ENCODE data around the gene SLC25A29. TPM values are rescaled to one million over a fixed set of nuclear protein-coding genes. Genes with fewer than 3 reads are reported as not detected.
A peak's percentile ranks its signal among the peaks of the same experiment; 100 is the strongest.
"Not testable (repeated sequence)": the region's sequence is repeated elsewhere in the genome, so short reads cannot be mapped to it uniquely, and the experiment has no call there.

The SLC25A29 gene
- polyA plus RNA-seq, 4 donors, result 8.3 to 32.7 (median 14.8) TPM

DNA sequence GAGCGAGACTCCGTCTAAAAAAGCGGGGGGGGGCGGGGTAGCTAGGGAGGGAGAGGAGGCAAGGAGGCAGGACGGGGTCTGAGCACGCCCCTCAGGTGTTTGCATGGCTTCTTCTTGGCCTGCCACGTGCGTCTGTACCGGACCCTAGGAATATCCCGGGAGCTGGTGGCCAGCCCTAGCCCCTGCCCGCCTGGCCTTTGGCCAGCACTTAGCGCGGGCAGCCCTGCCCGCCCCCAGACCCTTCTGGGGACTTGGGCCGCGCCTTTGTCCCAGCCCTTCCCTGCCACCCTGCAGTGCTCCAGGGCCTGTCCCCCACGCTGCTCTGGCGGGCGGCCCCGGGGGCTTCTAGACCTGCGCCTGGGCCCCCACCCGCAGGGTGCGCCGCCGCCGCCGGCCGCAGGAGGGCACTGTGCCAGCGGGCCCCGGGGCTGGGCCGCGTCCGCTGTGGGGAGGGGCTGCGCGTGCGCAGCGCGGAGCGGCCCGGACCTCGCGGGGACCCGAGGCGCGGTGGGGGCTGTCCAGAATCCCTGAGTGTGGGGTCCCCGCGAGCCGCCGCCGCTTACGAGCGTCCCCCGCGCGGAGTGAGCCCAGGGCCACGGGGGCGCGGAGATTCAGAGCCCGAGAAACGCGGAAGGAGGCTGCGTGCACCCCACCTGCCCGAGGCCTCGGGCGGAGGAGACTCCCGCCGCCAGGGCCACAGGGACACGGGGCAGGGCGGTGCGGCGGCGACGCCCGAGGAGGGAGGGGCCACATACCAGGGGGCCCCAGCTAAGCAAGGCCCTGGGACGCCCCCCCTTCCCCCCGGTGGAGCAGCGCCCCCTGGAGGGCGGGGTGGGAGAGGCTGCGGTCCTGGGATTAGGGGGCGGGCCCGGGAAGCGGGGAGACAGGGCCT is 21.0 kb downstream of the SLC25A29 start:
- H3K4me1 ChIP-seq (ENCODE audit: control insufficient read depth in 3 of 3, insufficient read depth in 2 of 3, low read depth in 1 of 3, low read length in 2 of 3), result peaks cover 0 to 18% (median 0%) of the 10 kb centered on the region in 3 donors
- H3K4me3 ChIP-seq (ENCODE audit: low read depth in 1 of 3, low read length in 3 of 3), result peak overlapping the region; percentile 61 to 81 (median 66)
- DNase-seq, result peak; percentile 65 to 90
- no peaks in the 10 kb centered on the region for H3K27me3 ChIP-seq (ENCODE audit: control insufficient read depth in 3 of 3, insufficient read depth in 3 of 3, low read length in 3 of 3)
- H3K9me3 ChIP-seq (ENCODE audit: control insufficient read depth in 2 of 2, insufficient read depth in 1 of 2, low read depth in 1 of 2, low read length in 1 of 2), result no peaks in the 10 kb centered on the region
- 1% methylated on average over 48 to 82 of the region's 82 CpGs for WGBS, 3 donors
- H3K36me3 ChIP-seq (ENCODE audit: control insufficient read depth in 3 of 3, insufficient read depth in 2 of 3, low read depth in 1 of 3, low read length in 3 of 3), result peaks cover 0 to 31% (median 0%) of the 10 kb centered on the region in 3 donors
- H3K27ac ChIP-seq (ENCODE audit: low read depth in 1 of 3, low read length in 2 of 3), result peak overlapping the region; percentile 79 to 86 (median 83)
- FAIRE-seq, result no peak

DNA sequence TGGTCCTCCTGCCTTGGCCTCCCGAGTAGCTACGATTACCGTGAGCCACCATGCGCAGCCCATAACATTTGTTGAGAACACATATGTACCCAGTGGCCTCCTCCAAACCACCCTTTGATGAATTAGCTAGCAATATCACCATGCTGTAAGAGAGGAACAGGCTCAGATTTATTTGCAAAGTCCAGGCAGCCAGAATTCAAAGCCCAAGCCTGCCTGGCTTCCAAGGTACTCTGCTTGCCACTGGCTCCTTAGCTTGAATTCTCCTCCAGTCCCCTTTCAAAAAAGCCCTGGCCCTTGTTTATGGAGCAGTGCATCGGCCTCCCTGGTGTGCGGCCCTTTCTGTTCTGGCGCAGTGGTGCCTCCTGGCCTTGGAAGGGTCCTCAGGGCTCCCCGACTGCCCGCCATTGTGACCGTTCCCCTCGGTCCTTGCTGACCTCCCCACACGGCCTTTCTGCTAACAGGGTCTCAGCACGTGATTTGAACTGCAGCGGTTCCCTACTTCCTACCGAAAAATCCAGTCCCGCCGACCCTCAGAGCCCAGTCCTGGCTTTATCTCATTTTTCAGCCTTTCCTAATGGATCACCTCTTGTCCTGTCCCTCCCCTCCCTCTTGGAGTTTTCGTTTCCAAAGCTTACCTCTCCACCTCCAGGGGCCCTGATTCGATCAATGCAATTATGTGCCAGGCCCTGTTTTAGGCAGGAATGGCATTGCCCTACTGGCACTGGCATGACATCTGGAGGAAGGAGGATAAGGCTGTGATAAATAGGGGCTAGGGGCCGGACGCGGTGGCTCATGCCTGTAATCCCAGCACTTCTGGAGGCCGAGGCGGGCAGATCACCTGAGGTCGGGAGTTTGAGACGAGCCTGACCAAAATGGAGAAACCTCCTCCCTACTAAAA is 22.0 kb downstream of the SLC25A29 start:
- H3K27me3 ChIP-seq (ENCODE audit: control insufficient read depth in 3 of 3, insufficient read depth in 3 of 3, low read length in 3 of 3), result no peaks in the 10 kb centered on the region
- peaks cover 0 to 35% (median 0%) of the 10 kb centered on the region in 3 donors for H3K36me3 ChIP-seq (ENCODE audit: control insufficient read depth in 3 of 3, insufficient read depth in 2 of 3, low read depth in 1 of 3, low read length in 3 of 3)
- peaks cover 0 to 17% (median 0%) of the 10 kb centered on the region in 3 donors for H3K4me1 ChIP-seq (ENCODE audit: control insufficient read depth in 3 of 3, insufficient read depth in 2 of 3, low read depth in 1 of 3, low read length in 2 of 3)
- H3K27ac ChIP-seq (ENCODE audit: low read depth in 1 of 3, low read length in 2 of 3), result peak overlapping the region in 1 of 3 donors; percentile 25
- peak overlapping the region in 1 of 3 donors; percentile 61 for H3K4me3 ChIP-seq (ENCODE audit: low read depth in 1 of 3, low read length in 3 of 3)
- DNase-seq (no peak), FAIRE-seq (no peak)
- H3K9me3 ChIP-seq (ENCODE audit: control insufficient read depth in 2 of 2, insufficient read depth in 1 of 2, low read depth in 1 of 2, low read length in 1 of 2), result no peaks in the 10 kb centered on the region
- WGBS, 3 donors, result 65% methylated on average over 26 of the region's 26 CpGs

DNA sequence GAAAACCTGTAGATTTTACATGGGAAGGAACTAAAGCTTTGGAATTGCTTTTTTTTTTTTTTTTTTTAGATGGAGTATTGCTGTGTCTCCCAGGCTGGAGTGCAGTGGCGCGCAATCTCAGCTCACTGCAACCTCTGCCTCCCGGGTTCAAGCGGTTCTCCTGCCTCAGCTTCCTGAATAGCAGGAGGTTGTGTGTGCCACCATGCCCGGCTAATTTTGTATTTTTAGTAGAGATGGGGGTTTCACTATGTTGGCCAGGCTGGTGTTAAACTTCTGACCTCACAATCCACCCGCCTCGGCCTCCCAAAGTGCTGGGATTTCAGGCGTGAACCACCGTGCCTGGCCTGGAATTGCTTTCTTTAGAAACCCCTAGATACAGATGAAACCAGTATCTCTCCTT is 22.8 kb downstream of the SLC25A29 start:
- peaks cover 0 to 17% (median 2%) of the 10 kb centered on the region in 3 donors for H3K4me1 ChIP-seq (ENCODE audit: control insufficient read depth in 3 of 3, insufficient read depth in 2 of 3, low read depth in 1 of 3, low read length in 2 of 3)
- H3K4me3 ChIP-seq (ENCODE audit: low read depth in 1 of 3, low read length in 3 of 3); FAIRE-seq; DNase-seq; H3K27me3 ChIP-seq (ENCODE audit: control insufficient read depth in 3 of 3, insufficient read depth in 3 of 3, low read length in 3 of 3); H3K27ac ChIP-seq (ENCODE audit: low read depth in 1 of 3, low read length in 2 of 3); H3K9me3 ChIP-seq (ENCODE audit: control insufficient read depth in 2 of 2, insufficient read depth in 1 of 2, low read depth in 1 of 2, low read length in 1 of 2): not testable (repeated sequence)
- peaks cover 0 to 32% (median 0%) of the 10 kb centered on the region in 3 donors for H3K36me3 ChIP-seq (ENCODE audit: control insufficient read depth in 3 of 3, insufficient read depth in 2 of 3, low read depth in 1 of 3, low read length in 3 of 3)
- WGBS, 3 donors, result 93 to 95% (median 93%) methylated on average over 9 of the region's 9 CpGs

DNA sequence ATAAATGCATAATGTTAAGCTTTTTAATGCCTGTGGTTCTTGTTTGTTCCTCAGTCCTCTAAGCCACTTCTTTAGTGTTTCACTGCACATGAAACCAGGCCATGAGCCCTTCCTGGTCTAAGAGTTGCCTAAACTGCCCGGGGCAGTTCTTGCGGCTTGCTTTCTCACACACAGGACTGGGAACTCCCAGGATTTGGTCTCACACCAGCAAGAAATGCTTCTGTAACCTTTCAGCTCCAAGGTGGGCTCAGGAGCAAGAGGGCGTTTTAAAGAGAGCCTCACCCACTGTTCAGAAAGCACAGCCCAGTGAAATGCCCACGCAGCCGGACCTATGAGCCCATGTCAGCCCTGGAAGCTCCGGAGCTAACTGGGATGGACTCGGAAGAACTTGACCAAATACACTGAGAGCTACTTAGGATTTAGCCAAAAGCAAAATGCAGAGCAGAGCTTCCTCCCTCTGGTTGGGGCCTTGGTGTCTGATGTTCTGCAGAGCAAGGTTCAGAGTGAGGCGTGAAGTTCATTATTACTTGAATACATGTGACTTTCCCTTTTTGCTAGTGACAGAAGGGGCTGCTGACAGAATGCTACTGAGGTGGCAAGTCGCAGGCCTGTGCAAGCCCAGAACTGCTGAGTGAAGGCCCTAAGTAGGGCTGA is 23.4 kb downstream of the SLC25A29 start:
- H3K27me3 ChIP-seq (ENCODE audit: control insufficient read depth in 3 of 3, insufficient read depth in 3 of 3, low read length in 3 of 3), result no peaks in the 10 kb centered on the region
- H3K27ac ChIP-seq (ENCODE audit: low read depth in 1 of 3, low read length in 2 of 3), result no peak overlapping the region
- 83 to 89% (median 89%) methylated on average over 9 of the region's 9 CpGs for WGBS, 3 donors
- H3K36me3 ChIP-seq (ENCODE audit: control insufficient read depth in 3 of 3, insufficient read depth in 2 of 3, low read depth in 1 of 3, low read length in 3 of 3), result peaks cover 0 to 32% (median 0%) of the 10 kb centered on the region in 3 donors
- FAIRE-seq (no peak), DNase-seq (no peak)
- H3K4me1 ChIP-seq (ENCODE audit: control insufficient read depth in 3 of 3, insufficient read depth in 2 of 3, low read depth in 1 of 3, low read length in 2 of 3), result peaks cover 0 to 17% (median 2%) of the 10 kb centered on the region in 3 donors
- no peak overlapping the region for H3K4me3 ChIP-seq (ENCODE audit: low read depth in 1 of 3, low read length in 3 of 3)
- no peaks in the 10 kb centered on the region for H3K9me3 ChIP-seq (ENCODE audit: control insufficient read depth in 2 of 2, insufficient read depth in 1 of 2, low read depth in 1 of 2, low read length in 1 of 2)

DNA sequence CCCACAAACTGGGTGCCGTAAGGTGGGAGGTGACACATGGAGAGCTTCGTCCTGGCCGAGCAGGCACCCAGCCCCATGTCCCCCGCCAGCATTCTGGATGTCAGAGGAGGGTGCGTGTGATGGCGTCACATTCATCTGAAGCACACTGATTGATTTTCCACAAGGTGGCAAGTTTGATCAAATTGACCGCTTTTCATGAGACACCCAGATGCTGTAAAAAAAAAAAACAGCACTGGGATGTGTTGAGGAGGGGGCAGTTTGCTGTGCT is 24.2 kb downstream of the SLC25A29 start:
- no peaks in the 10 kb centered on the region for H3K27me3 ChIP-seq (ENCODE audit: control insufficient read depth in 3 of 3, insufficient read depth in 3 of 3, low read length in 3 of 3)
- H3K9me3 ChIP-seq (ENCODE audit: control insufficient read depth in 2 of 2, insufficient read depth in 1 of 2, low read depth in 1 of 2, low read length in 1 of 2), result no peaks in the 10 kb centered on the region
- DNase-seq, result no peak
- H3K27ac ChIP-seq (ENCODE audit: low read depth in 1 of 3, low read length in 2 of 3), result no peak overlapping the region
- FAIRE-seq, result no peak
- H3K4me1 ChIP-seq (ENCODE audit: control insufficient read depth in 3 of 3, insufficient read depth in 2 of 3, low read depth in 1 of 3, low read length in 2 of 3), result peaks cover 0 to 16% (median 2%) of the 10 kb centered on the region in 3 donors
- H3K4me3 ChIP-seq (ENCODE audit: low read depth in 1 of 3, low read length in 3 of 3), result no peak overlapping the region
- peaks cover 0 to 36% (median 3%) of the 10 kb centered on the region in 3 donors for H3K36me3 ChIP-seq (ENCODE audit: control insufficient read depth in 3 of 3, insufficient read depth in 2 of 3, low read depth in 1 of 3, low read length in 3 of 3)
- WGBS, 3 donors, result 93 to 96% (median 95%) methylated on average over 7 of the region's 7 CpGs

DNA sequence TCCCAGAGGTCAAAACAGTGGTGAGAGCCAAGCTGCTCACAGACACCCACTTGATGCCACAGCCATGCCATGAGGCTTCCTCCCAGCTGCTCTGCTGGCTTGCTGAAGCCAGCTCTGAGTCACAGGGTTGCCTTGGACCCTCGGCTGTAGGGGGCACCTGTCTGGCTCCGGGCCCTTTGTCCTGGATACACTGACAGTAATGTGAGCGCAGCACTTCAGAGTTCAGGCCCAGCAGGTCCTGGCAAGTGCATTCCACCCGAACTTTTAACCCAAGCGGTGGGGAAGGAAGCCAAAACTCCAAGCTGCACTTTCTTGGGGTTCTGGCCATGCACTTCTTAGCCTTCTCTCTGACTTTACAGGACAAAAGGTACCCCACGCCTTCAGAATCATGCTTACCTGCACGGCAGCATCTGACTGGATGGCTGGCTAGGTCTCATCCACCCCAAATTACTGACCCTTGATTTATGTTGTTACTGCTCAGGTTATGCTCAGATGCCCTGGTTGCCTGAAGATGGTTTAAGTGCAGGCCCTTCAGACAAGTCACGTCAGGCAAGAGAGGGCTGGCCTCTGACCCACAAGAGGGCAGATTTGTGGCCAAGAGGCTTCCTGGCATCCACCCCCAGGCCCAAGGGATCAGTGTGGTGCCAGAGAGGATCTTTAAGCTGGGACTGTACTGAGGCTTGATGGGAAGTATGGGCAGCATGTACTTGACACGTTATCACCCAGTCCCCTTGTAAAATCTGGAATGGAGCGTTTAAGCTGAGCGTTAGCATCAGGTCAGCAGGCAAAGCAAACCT is 24.8 kb downstream of the SLC25A29 start:
- Histone ChIP-seq H3K4me3 (ENCODE audit: low read depth in 1 of 3, low read length in 3 of 3) (no peak overlapping the region), H3K36me3 (ENCODE audit: control insufficient read depth in 3 of 3, insufficient read depth in 2 of 3, low read depth in 1 of 3, low read length in 3 of 3) (peaks cover 0 to 39% (median 3%) of the 10 kb centered on the region in 3 donors), H3K27me3 (ENCODE audit: control insufficient read depth in 3 of 3, insufficient read depth in 3 of 3, low read length in 3 of 3) (no peaks in the 10 kb centered on the region), H3K4me1 (ENCODE audit: control insufficient read depth in 3 of 3, insufficient read depth in 2 of 3, low read depth in 1 of 3, low read length in 2 of 3) (peaks cover 0 to 14% (median 2%) of the 10 kb centered on the region in 3 donors), H3K27ac (ENCODE audit: low read depth in 1 of 3, low read length in 2 of 3) (no peak overlapping the region), H3K9me3 (ENCODE audit: control insufficient read depth in 2 of 2, insufficient read depth in 1 of 2, low read depth in 1 of 2, low read length in 1 of 2) (no peaks in the 10 kb centered on the region)
- FAIRE-seq (no peak), DNase-seq (no peak)
- WGBS, 3 donors, result 76 to 81% (median 81%) methylated on average over 11 of the region's 11 CpGs

DNA sequence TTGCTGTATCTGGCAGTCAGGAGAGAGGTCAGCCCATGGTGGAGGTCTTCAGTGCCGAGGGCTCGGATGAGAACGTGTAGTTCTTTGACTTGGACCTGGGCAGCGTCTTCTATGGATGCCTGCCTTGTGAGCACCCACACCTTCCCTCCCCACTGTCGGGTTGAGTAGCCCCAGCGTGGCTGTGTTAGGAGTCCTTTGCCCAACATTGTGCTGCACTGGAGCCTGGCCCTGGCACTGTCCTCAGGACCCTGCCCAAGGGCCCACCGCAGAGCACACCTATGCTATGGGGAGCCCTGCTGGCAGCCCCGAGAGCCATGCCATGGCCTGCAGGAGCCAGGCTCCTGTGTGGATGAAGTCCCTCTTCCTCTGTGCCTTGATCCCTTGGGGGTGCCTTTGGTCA is 26.7 kb downstream of the SLC25A29 start:
- WGBS, 3 donors, result 92 to 97% (median 94%) methylated on average over 7 to 8 of the region's 8 CpGs
- no peak overlapping the region for H3K27ac ChIP-seq (ENCODE audit: low read depth in 1 of 3, low read length in 2 of 3)
- no peak for FAIRE-seq
- DNase-seq, result no peak
- no peak overlapping the region for H3K4me3 ChIP-seq (ENCODE audit: low read depth in 1 of 3, low read length in 3 of 3)
- no peaks in the 10 kb centered on the region for H3K27me3 ChIP-seq (ENCODE audit: control insufficient read depth in 3 of 3, insufficient read depth in 3 of 3, low read length in 3 of 3)
- no peaks in the 10 kb centered on the region for H3K9me3 ChIP-seq (ENCODE audit: control insufficient read depth in 2 of 2, insufficient read depth in 1 of 2, low read depth in 1 of 2, low read length in 1 of 2)
- peaks cover 0 to 6% (median 2%) of the 10 kb centered on the region in 3 donors for H3K4me1 ChIP-seq (ENCODE audit: control insufficient read depth in 3 of 3, insufficient read depth in 2 of 3, low read depth in 1 of 3, low read length in 2 of 3)
- peaks cover 0 to 47% (median 3%) of the 10 kb centered on the region in 3 donors for H3K36me3 ChIP-seq (ENCODE audit: control insufficient read depth in 3 of 3, insufficient read depth in 2 of 3, low read depth in 1 of 3, low read length in 3 of 3)

Data from small intestine (tissue), 7 donors.